Measurements from ENCODE around the gene THOC5.
A peak's percentile ranks its signal among the peaks of the same experiment; 100 is the strongest.

The THOC5 gene

GRCh38 chr22:29482726-29483125 lies 70.8 kb downstream of the THOC5 start:
- Mint-ChIP-seq H3K27ac (no peak overlapping the region), H3K9me3 (no peaks in the 10 kb centered on the region), H3K4me1 (ENCODE audit: low read depth in 2 of 2) (peaks cover 11 to 19% of the 10 kb centered on the region in 2 donors), H3K36me3 (ENCODE audit: insufficient read depth) (no peaks in the 10 kb centered on the region), H3K27me3 (peaks cover 33 to 41% of the 10 kb centered on the region in 2 donors), H3K4me3 (no peak overlapping the region)
- no peak for DNase-seq
- ATAC-seq (replicated peaks): no peak

- H3K9me3 Mint-ChIP-seq: no peaks in the 10 kb centered on the region
- H3K36me3 Mint-ChIP-seq (ENCODE audit: insufficient read depth): no peaks in the 10 kb centered on the region
- DNase-seq (no peak), ATAC-seq (replicated peaks) (no peak)
- H3K27me3 Mint-ChIP-seq: peaks cover 35 to 45% of the 10 kb centered on the region in 2 donors
- H3K4me1 Mint-ChIP-seq (ENCODE audit: low read depth in 2 of 2): peaks cover 11 to 19% of the 10 kb centered on the region in 2 donors
- no peak overlapping the region for H3K27ac Mint-ChIP-seq
- H3K4me3 Mint-ChIP-seq: no peak overlapping the region
Observed at GRCh38 chr22:29482253-29482652, 71.3 kb downstream of the THOC5 start.

DNA sequence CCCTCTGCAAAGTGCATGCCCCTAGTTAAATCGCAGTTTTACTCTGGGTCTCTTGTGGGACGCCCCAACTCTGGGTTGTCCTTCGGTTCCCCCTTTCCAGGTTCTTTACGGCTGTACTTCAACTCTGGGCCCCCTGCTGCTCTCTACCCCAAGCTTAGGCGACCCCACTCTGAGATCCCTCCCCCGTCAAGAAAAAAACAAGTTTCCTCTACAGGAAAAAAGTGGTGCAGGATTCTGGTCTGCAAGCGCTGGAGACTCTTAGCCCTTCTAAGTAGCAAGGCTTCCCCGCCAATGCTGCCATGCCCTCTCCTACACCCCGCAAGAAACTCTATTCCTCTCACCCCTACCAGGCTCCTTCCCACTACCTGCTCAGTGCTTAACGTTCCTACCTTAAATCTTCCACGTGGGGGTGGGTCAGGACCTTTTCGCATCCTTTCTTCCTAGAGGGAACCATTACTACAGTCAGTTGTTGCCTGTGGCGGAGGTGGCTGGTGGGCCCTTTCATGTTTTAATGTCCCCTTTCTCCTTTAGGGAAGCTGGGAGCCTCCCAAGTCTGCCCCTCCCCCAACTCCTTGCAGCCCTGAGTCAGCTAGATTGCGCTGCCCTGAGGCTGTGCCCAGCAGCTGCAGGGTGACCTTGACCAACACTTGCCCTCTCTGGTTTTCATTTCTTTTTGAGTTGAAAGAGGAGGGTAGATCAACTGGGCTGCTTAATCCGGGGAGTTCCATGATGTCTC lies 72.1 kb downstream of the THOC5 start:
- Mint-ChIP-seq H3K4me3 (peak overlapping the region; percentile 57 to 61), H3K9me3 (no peaks in the 10 kb centered on the region), H3K36me3 (ENCODE audit: insufficient read depth) (no peaks in the 10 kb centered on the region), H3K27ac (no peak overlapping the region), H3K4me1 (ENCODE audit: low read depth in 2 of 2) (peaks cover 11 to 19% of the 10 kb centered on the region in 2 donors), H3K27me3 (peaks cover 40 to 52% of the 10 kb centered on the region in 2 donors)
- ATAC-seq (replicated peaks): no peak
- DNase-seq: no peak

DNA sequence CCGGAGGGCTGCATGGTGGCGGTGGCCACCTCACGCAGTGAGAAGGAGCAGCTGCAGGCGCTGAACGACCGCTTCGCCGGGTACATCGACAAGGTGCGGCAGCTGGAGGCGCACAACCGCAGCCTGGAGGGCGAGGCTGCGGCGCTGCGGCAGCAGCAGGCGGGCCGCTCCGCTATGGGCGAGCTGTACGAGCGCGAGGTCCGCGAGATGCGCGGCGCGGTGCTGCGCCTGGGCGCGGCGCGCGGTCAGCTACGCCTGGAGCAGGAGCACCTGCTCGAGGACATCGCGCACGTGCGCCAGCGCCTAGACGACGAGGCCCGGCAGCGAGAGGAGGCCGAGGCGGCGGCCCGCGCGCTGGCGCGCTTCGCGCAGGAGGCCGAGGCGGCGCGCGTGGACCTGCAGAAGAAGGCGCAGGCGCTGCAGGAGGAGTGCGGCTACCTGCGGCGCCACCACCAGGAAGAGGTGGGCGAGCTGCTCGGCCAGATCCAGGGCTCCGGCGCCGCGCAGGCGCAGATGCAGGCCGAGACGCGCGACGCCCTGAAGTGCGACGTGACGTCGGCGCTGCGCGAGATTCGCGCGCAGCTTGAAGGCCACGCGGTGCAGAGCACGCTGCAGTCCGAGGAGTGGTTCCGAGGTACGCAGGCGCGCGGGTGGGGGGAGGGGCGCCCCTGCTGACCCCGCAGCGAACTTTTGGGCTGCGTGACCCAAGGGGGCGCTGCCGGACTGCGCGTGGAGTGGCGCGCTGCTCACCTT lies 72.9 kb downstream of the THOC5 start:
- Mint-ChIP-seq H3K4me3 (peak overlapping the region; percentile 57 to 61), H3K4me1 (ENCODE audit: low read depth in 2 of 2) (peaks cover 11 to 19% of the 10 kb centered on the region in 2 donors), H3K27me3 (peaks cover 40 to 59% of the 10 kb centered on the region in 2 donors), H3K27ac (no peak overlapping the region), H3K36me3 (ENCODE audit: insufficient read depth) (no peaks in the 10 kb centered on the region), H3K9me3 (no peaks in the 10 kb centered on the region)
- peak in 1 of 3 experiments; percentile 19 for DNase-seq
- ATAC-seq (replicated peaks): peak; percentile 85

DNA sequence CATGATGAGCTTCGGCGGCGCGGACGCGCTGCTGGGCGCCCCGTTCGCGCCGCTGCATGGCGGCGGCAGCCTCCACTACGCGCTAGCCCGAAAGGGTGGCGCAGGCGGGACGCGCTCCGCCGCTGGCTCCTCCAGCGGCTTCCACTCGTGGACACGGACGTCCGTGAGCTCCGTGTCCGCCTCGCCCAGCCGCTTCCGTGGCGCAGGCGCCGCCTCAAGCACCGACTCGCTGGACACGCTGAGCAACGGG lies 73.4 kb downstream of the THOC5 start:
- Mint-ChIP-seq H3K4me1 (ENCODE audit: low read depth in 2 of 2) (peaks cover 11 to 19% of the 10 kb centered on the region in 2 donors), H3K27me3 (peaks cover 40 to 64% of the 10 kb centered on the region in 2 donors), H3K36me3 (ENCODE audit: insufficient read depth) (no peaks in the 10 kb centered on the region), H3K4me3 (no peak overlapping the region), H3K27ac (no peak overlapping the region), H3K9me3 (no peaks in the 10 kb centered on the region)
- ATAC-seq (replicated peaks) (no peak), DNase-seq (no peak)

- H3K27me3 Mint-ChIP-seq: peaks cover 40 to 65% of the 10 kb centered on the region in 2 donors
Observed at GRCh38 chr22:29479417-29480261, 73.9 kb downstream of the THOC5 start, which contains the start of gene NEFH. NEFH (plus strand) TSS chr22:29480218; CDS start chr22:29480263, 45 bp downstream.

GRCh38 chr22:29478326-29479276 lies 75.0 kb downstream of the THOC5 start:
- Mint-ChIP-seq H3K4me1 (ENCODE audit: low read depth in 2 of 2) (peaks cover 11 to 19% of the 10 kb centered on the region in 2 donors), H3K4me3 (peak overlapping the region; percentile 25 to 48), H3K9me3 (no peaks in the 10 kb centered on the region), H3K36me3 (ENCODE audit: insufficient read depth) (peaks cover 2% of the 10 kb centered on the region), H3K27ac (no peak overlapping the region), H3K27me3 (peaks cover 40 to 73% of the 10 kb centered on the region in 2 donors)
- no peak for ATAC-seq (replicated peaks)
- DNase-seq: no peak

More at GRCh38 chr22:29479417-29480261, 73.9 kb downstream of the THOC5 start, which contains the start of gene NEFH:
- Mint-ChIP-seq H3K36me3 (ENCODE audit: insufficient read depth) (no peaks in the 10 kb centered on the region), H3K9me3 (no peaks in the 10 kb centered on the region), H3K27ac (no peak within 1 kb of the TSS), H3K4me1 (ENCODE audit: low read depth in 2 of 2) (peaks cover 11 to 19% of the 10 kb centered on the region in 2 donors), H3K4me3 (peak within 1 kb of the TSS; percentile 57 to 61)
- ATAC-seq (replicated peaks): no peak
- DNase-seq: no peak

- no peak for ATAC-seq (replicated peaks)
- DNase-seq: no peak
- Mint-ChIP-seq H3K27me3 (peaks cover 40 to 75% of the 10 kb centered on the region in 2 donors), H3K27ac (no peak overlapping the region), H3K36me3 (ENCODE audit: insufficient read depth) (peaks cover 6% of the 10 kb centered on the region), H3K4me1 (ENCODE audit: low read depth in 2 of 2) (peaks cover 11 to 19% of the 10 kb centered on the region in 2 donors), H3K4me3 (no peak overlapping the region), H3K9me3 (no peaks in the 10 kb centered on the region)
Observed at GRCh38 chr22:29477723-29478318, 75.7 kb downstream of the THOC5 start.

DNA sequence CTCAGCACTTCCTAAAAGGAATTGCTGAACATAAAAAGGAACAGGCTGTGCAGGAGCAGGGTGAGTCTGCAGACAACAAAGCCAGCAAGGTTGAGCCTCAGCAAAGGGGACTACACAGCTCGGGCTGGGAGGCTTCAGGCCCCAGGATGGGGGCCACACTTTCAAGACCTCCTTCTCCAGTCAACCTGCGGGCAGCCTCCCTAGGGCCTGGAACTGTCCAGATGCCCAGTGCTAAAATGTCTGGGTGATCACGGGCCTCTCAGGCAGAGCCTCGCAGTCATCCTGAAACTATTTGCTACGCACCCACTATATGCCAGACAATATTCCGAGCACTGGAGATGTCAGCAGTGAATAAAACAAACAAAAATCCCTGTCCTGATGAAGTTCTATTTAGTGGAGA lies 77.4 kb downstream of the THOC5 start:
- H3K36me3 Mint-ChIP-seq (ENCODE audit: insufficient read depth): peaks cover 11% of the 10 kb centered on the region
- H3K27me3 Mint-ChIP-seq: peaks cover 33 to 72% of the 10 kb centered on the region in 2 donors
- no peak overlapping the region for H3K27ac Mint-ChIP-seq
- no peak for ATAC-seq (replicated peaks)
- no peak overlapping the region for H3K4me3 Mint-ChIP-seq
- peaks cover 5 to 13% of the 10 kb centered on the region in 2 donors for H3K4me1 Mint-ChIP-seq (ENCODE audit: low read depth in 2 of 2)
- no peak for DNase-seq
- no peaks in the 10 kb centered on the region for H3K9me3 Mint-ChIP-seq

GRCh38 chr22:29475550-29475949 lies 78.0 kb downstream of the THOC5 start:
- peaks cover 5 to 13% of the 10 kb centered on the region in 2 donors for H3K4me1 Mint-ChIP-seq (ENCODE audit: low read depth in 2 of 2)
- H3K27me3 Mint-ChIP-seq: peaks cover 37 to 73% of the 10 kb centered on the region in 2 donors
- H3K9me3 Mint-ChIP-seq: no peaks in the 10 kb centered on the region
- ATAC-seq (replicated peaks) (no peak), DNase-seq (no peak)
- peaks cover 11% of the 10 kb centered on the region for H3K36me3 Mint-ChIP-seq (ENCODE audit: insufficient read depth)
- no peak overlapping the region for H3K27ac Mint-ChIP-seq
- H3K4me3 Mint-ChIP-seq: no peak overlapping the region

- Mint-ChIP-seq H3K9me3 (no peaks in the 10 kb centered on the region), H3K4me3 (no peak overlapping the region), H3K27me3 (peaks cover 17 to 60% of the 10 kb centered on the region in 2 donors), H3K27ac (peak overlapping the region in 1 of 2 donors; percentile 46), H3K4me1 (ENCODE audit: low read depth in 2 of 2) (peaks cover 3 to 4% of the 10 kb centered on the region in 2 donors), H3K36me3 (ENCODE audit: insufficient read depth) (peaks cover 15% of the 10 kb centered on the region)
- ATAC-seq (replicated peaks) (no peak), DNase-seq (no peak)
Observed at GRCh38 chr22:29473001-29473400, 80.6 kb downstream of the THOC5 start.

All from effector memory CD8-positive, alpha-beta T cell (primary cell).